HS-5 (cell line): Measurements from ENCODE around the gene RPS13.
"Not testable (repeated sequence)": the region's sequence is repeated elsewhere in the genome, so short reads cannot be mapped to it uniquely, and the experiment has no call there.

Experiments
- DNase-seq: peaks from one replicate; pipeline ENCODE4 v3.0.0-alpha.2; 2012; ENCODE audit warnings: low read depth

Gene RPS13

GRCh38 chr11:17077520-17078401 lies at the start of gene RPS13:
Gene RPS13 (minus strand): TSS chr11:17077667. CDS start chr11:17077641, 26 bp downstream.
- DNase-seq = peak; percentile 96

GRCh38 chr11:17121981-17122380 lies 44.5 kb upstream of the RPS13 start:
- no peak for DNase-seq

- DNase-seq = no peak
Measured at GRCh38 chr11:17117262-17117661, 39.8 kb upstream of the RPS13 start.

GRCh38 chr11:17116117-17116516 lies 38.6 kb upstream of the RPS13 start:
- no peak for DNase-seq

- not testable (repeated sequence) for DNase-seq
Measured at GRCh38 chr11:17107745-17108144, 30.3 kb upstream of the RPS13 start.

GRCh38 chr11:17105404-17106040 lies 28.1 kb upstream of the RPS13 start:
- not testable (repeated sequence) for DNase-seq

GRCh38 chr11:17102462-17102861 lies 25.0 kb upstream of the RPS13 start:
- no peak for DNase-seq

GRCh38 chr11:17098658-17099057 lies 21.2 kb upstream of the RPS13 start:
- DNase-seq = no peak

- no peak for DNase-seq
Measured at GRCh38 chr11:17098038-17098437, 20.6 kb upstream of the RPS13 start.

- not testable (repeated sequence) for DNase-seq
Measured at GRCh38 chr11:17085976-17086375, 8.5 kb upstream of the RPS13 start.

- DNase-seq = no peak
Measured at GRCh38 chr11:17077240-17077519, 287 bp downstream of the RPS13 start.

- no peak for DNase-seq
Measured at GRCh38 chr11:17076517-17077239, 789 bp downstream of the RPS13 start.

GRCh38 chr11:17075506-17075905 lies 2.0 kb downstream of the RPS13 start:
- no peak for DNase-seq

- DNase-seq = no peak
Measured at GRCh38 chr11:17073370-17074027, 4.0 kb downstream of the RPS13 start.

- no peak for DNase-seq
Measured at GRCh38 chr11:17067417-17067816, 10.1 kb downstream of the RPS13 start.

- DNase-seq = no peak
Measured at GRCh38 chr11:17066691-17067090, 10.8 kb downstream of the RPS13 start.

GRCh38 chr11:17063171-17064002 lies 14.1 kb downstream of the RPS13 start:
- DNase-seq = no peak

GRCh38 chr11:17051146-17051545 lies 26.3 kb downstream of the RPS13 start:
- not testable (repeated sequence) for DNase-seq

GRCh38 chr11:17048491-17048890 lies 29.0 kb downstream of the RPS13 start:
- not testable (repeated sequence) for DNase-seq

GRCh38 chr11:17046690-17047089 lies 30.8 kb downstream of the RPS13 start:
- no peak for DNase-seq
